Activated CD4-positive, alpha-beta T cell treated with anti-CD3 and anti-CD28 coated beads, Interleukin-2, Interleukin-4, amounts not matched to agents 100 ng/mL and 50 ng/mL, durations not matched to agents 16 hours and 8 hours (primary cell): ENCODE data around the gene TBC1D5.
"Not testable (repeated sequence)": the region's sequence is repeated elsewhere in the genome, so short reads cannot be mapped to it uniquely, and the experiment has no call there.

ENCODE experiments used
- DNase-seq: peaks from one replicate; pipeline ENCODE4 v3.0.0-alpha.2; 2020; ENCODE audit warnings: low spot score

The TBC1D5 gene

DNA sequence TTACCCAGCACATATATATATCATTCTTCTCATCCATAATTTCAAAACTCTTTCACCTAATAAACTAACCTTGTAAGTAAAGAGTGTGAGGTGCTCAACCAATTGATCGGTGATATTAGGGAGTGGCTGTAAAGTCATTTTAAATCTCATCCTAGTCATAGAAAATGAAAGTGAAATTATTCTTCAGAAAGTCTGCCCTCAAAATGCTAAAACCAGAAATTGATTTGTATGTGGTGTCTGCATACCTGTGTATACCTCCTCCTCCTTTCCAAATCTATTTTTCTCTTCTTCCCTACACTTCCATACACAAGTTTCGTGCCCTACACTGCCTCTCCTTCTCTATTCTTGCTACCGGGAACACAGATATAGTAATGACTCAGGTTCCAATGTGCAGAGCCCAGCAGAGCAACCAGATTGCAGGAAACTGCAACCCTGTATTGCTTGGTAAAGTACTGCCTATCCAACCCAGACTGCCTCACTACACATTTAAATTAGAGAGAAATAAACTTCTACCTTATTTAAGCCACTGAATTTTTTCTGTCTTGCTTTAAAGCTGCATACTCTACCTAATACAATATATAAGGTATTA lies 7.4 kb upstream of the TBC1D5 start:
- no peak for DNase-seq

- peak; percentile 32 for DNase-seq
These were observed 6.8 kb upstream of the TBC1D5 start for GRCh38 chr3:17749281-17749680.

DNA sequence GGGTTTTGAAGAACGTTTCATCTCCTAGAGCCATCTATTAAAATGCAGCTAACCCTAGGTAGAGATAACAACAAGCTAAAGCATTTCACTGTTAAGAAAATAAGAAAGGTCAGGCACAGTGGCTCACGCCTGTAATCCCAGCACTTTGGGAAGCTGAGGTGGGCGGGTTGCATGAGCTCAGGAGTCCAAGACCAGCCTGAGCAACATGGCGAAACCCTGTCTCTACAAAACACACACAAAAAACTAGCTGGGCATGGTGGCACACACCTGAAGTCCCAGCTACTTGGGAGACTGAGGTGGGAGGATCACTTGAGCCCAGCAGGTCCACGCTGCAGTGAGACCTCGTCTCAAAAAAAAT lies 5.4 kb upstream of the TBC1D5 start:
- DNase-seq, result no peak

DNA sequence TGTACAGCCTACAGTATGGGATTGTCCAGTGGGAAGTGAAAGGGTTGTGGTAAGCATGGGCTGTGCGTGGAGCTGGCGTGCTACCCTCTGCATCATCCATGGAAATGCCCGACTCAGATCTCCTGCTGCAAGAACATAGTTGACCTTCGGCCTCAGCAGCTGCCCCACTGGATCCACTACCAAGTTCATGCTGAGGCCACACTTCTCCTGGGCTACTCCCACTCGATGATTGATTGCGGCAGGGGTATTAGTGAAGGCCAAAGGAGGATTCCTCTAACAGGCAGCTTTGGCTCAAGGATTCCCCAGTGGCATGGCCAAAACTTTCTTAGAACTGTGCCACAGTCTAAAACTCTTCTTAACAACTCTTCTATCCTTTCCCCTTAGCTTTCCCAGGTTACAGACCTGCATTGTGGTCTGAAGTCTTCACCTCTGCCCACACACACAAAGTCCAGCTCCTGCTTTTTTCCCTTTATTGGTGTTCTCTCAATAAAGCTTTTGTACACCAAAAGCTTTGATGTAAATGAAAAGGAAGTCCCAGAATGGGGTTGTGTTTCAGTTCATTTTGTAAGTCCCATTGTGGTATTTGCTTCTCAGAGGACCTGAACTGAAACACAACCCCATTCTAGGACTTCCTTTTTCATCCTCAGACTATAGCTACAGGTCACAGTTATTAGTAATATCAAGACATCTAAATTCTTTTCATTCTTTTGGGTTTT lies 4.9 kb upstream of the TBC1D5 start:
- DNase-seq, result no peak

- no peak for DNase-seq
These were observed 3.5 kb upstream of the TBC1D5 start for GRCh38 chr3:17745894-17746293.

DNA sequence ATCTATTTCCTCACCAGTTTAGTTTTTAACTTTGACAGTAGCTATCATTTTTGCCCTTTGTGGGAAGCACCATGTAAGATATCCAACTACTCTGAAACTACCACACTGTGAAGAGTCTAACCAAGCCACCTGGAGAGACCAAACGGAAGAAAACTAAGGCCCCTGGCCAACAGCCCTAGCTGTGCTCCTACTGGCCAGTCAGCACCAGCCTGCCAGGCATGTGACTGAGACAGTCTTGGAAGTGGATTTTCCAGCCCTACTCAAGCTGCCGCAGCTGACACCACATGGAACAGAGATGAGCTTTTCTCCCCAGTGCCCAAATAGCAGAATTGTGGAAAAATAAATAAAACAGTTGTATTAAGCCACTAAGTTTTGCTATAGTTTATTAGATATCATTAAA lies 2.9 kb upstream of the TBC1D5 start:
- no peak for DNase-seq

- DNase-seq, result no peak
These were observed 2.3 kb upstream of the TBC1D5 start for GRCh38 chr3:17744693-17745092.

- DNase-seq, result no peak
These were observed 1.2 kb upstream of the TBC1D5 start for GRCh38 chr3:17743658-17743995.

GRCh38 chr3:17742880-17743657 lies 638 bp upstream of the TBC1D5 start:
- DNase-seq, result no peak

- no peak for DNase-seq
These were observed 770 bp downstream of the TBC1D5 start for GRCh38 chr3:17741621-17742101.

DNA sequence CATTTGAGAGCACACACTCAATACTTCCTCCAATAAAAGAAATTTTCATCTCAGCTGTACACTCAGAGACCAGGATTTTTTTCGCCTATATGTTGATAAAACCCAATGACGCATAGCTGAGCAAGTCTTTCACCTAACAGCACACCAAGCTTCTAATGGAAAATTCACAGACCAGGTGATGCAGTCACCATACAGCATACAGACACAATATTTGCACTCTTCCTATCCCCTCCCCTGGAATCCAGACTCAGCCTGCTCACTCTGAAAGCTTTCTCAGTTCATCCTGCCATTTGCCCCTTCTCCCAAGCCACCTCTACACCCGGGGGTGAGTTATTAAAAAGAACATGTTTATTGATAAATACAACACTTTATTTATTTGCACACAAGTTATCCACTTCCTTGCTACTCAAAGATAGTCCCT lies 1.7 kb downstream of the TBC1D5 start:
- no peak for DNase-seq

- DNase-seq, result no peak
These were observed 3.5 kb downstream of the TBC1D5 start for GRCh38 chr3:17738921-17739320.

GRCh38 chr3:17738219-17738618 lies 4.2 kb downstream of the TBC1D5 start:
- no peak for DNase-seq

DNA sequence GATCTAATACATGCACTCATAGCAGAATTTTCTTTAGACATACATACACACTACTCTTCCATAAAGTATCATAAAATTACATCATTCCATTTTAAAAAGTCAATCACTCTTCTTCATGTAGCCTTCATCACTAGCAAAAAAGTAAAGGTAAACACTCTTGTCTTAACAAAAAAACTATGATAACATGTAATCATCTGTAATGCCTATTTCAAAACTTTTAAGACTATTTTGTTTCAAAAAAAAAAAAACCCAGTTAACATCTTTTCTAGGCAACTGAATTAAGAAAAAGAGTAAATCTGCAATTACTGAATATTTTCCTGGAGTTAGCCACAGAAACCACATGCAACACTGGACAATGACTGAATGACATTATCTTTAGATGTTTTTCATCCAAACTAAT lies 4.8 kb downstream of the TBC1D5 start:
- DNase-seq, result no peak

GRCh38 chr3:17735362-17735761 lies 7.1 kb downstream of the TBC1D5 start:
- DNase-seq, result not testable (repeated sequence)

GRCh38 chr3:17733768-17734167 lies 8.7 kb downstream of the TBC1D5 start:
- DNase-seq, result no peak

DNA sequence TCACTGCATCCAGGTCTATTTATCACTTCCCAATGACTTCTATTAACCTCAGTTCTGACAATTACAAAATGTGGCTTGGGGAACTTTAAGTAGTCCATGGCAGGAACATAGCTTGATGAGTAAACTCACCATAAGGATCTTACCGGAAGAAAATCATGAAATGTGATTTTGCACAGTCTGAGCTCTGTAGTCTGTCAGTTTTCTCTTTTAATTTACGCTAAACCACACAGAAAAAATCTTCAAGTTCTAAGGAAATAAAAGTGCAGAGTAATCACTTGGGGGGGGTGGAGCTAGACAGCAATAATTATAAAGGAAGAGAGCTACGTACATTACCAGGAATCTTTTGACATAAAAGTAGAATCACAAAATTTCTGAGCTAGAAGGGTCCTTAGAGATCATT lies 9.2 kb downstream of the TBC1D5 start:
- DNase-seq, result no peak

GRCh38 chr3:17730318-17730967 lies 12.0 kb downstream of the TBC1D5 start:
- no peak for DNase-seq

GRCh38 chr3:17726313-17726712 lies 16.1 kb downstream of the TBC1D5 start:
- no peak for DNase-seq

DNA sequence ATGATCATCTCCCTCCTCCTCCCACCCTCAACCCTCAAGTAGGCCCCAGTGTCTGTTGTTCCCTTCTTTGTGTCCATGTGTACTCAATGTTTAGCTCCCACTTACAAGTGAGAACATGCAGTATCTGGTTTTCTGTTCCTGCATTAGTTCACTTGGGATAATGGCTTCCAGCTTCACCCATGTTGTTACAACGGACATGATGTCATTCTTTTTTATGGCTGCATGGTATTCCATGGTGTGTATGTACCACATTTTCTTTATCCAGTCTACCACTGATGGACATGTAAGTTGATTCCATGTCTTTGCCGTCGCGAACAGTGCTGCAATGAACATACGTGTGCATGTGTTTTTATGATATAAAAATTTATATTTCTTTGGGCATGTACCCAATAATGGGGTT lies 16.6 kb downstream of the TBC1D5 start:
- not testable (repeated sequence) for DNase-seq

GRCh38 chr3:17724948-17725347 lies 17.5 kb downstream of the TBC1D5 start:
- no peak for DNase-seq

DNA sequence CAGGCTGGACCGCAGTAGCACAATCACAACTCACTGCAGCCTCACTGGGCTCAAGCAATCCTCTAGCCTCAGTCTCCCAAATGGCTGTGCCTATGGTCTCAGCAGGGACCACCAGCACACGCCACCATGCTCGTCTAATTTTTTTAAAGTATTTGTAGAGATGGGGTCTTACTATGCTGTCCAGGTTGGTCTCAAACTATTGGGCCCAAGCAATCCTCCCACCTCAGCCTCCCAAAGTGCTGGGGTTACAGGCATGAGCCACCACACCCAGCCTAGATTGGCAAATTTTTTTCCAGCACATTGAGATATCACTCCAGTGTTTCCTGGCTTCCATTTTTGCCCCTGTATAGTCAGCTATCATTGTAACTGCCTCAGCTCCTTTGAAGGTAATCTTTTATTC lies 18.3 kb downstream of the TBC1D5 start:
- DNase-seq, result no peak

- no peak for DNase-seq
These were observed 25.0 kb downstream of the TBC1D5 start for GRCh38 chr3:17717411-17717810.
